Transverse colon (tissue), 4 donors: ENCODE measurements around the gene CCM2. TPM values are rescaled to one million over a fixed set of nuclear protein-coding genes. Genes with fewer than 3 reads are reported as not detected.

Experiments used
- DNase-seq: peaks from one replicate; pipeline ENCODE4 v3.0.0-alpha.2; 2019
- H3K27ac ChIP-seq, 4 donors: fragments of 200-600 bp; sonication (generic); 2 replicates each; pipeline ENCODE4 v1.5.1; 2016 to 2018; ENCODE audit warnings: inconsistent platforms in 4 of 4
- H3K27me3 ChIP-seq: fragments of 200-600 bp; sonication (generic); 2 replicates; pipeline ENCODE4 v1.5.1; 2017; ENCODE audit warnings: inconsistent platforms
- H3K36me3 ChIP-seq, 4 donors: fragments of 200-600 bp; sonication (generic); 2 replicates each; pipeline ENCODE4 v1.5.1; 2017 to 2019; ENCODE audit warnings: inconsistent platforms in 4 of 4
- H3K4me1 ChIP-seq, 4 donors: fragments of 200-600 bp; sonication (generic); 2 replicates each; pipeline ENCODE4 v1.5.1; 2017 to 2020; ENCODE audit warnings: inconsistent platforms in 4 of 4
- H3K4me3 ChIP-seq, 4 donors: fragments of 200-600 bp; sonication (generic); 1 replicate in 1 of 4; 2 replicates in 3 of 4; pipeline versions ENCODE4 v1.5.1 to v1.6.1; 2017 to 2019; ENCODE audit warnings: inconsistent platforms in 4 of 4
- H3K9me3 ChIP-seq, 2 donors: fragments of 200-600 bp; sonication (generic); 2 replicates each; pipeline ENCODE4 v1.5.1; 2017 to 2019; ENCODE audit warnings: inconsistent platforms in 2 of 2
- CTCF ChIP-seq, 5 experiments: fragments of 200-600 bp in 3 of 5; fragments of 450-650 bp in 2 of 5; sonication (generic) in 3 of 5; IDR thresholded peaks; 1 replicate in 2 of 5; 2 replicates in 3 of 5; pipeline ENCODE4 v1.5.1; 2016 to 2017; ENCODE audit warnings: antibody characterized with exemption in 5 of 5, inconsistent platforms in 3 of 5, mild to moderate bottlenecking in 2 of 5, moderate library complexity in 1 of 5
- EP300 ChIP-seq: sonication (generic); formaldehyde crosslinking; IDR thresholded peaks from one replicate; pipeline ENCODE4 v1.6.1; 2017; ENCODE audit warnings: antibody characterized with exemption, low read depth
- POLR2A ChIP-seq: fragments of 450-650 bp; IDR thresholded peaks from one replicate; pipeline ENCODE4 v1.6.1; 2016; ENCODE audit warnings: antibody characterized with exemption, mild to moderate bottlenecking, moderate library complexity
- POLR2AphosphoS5 ChIP-seq, 3 donors: sonication (generic); formaldehyde crosslinking; IDR thresholded peaks; one replicate each; pipeline ENCODE4 v1.6.1; 2016; ENCODE audit warnings: antibody characterized with exemption in 3 of 3
- WGBS, 2 donors: methylation state at CpG; one replicate each; pipeline ENCODE4 v1.1.5; 2018; ENCODE audit warnings: low coverage in 1 of 2; 5-methylcytosine and 5-hydroxymethylcytosine counted together
- in situ Hi-C, 4 donors: fragments of 200-750 bp; cut with MboI; loops; one replicate each; pipeline versions ENCODE4 v1.15.0 to v1.15.1; 2017; ENCODE audit warnings: low sequenced_read_pairs in 3 of 4, low pct_ligation_motif_present in 1 of 4, low pct_unique_long_range_greater_than_20kb in 1 of 4
- intact Hi-C: fragments of 100-400 bp; cut with DNase I; formaldehyde crosslinking; loops from one replicate; pipeline ENCODE4 v1.15.1; 2023; ENCODE audit warnings: low total_unique reads
- total RNA-seq, 4 donors: library from RNA; depleted of rRNA; stranded (reverse); fragments of >200 nt; gene quantifications; one replicate each; pipeline ENCODE4 v1.1.0, GENCODE V29; 2016

Gene CCM2
- total RNA-seq, 4 donors from 2014 or later: 40.4 to 76.4 (median 47.8) TPM

- H3K4me1 ChIP-seq: peaks cover 7 to 21% (median 14%) of the 10 kb centered on the region in 4 donors
- TF ChIP-seq POLR2A (peak; percentile 94), POLR2AphosphoS5 (IDR thresholded peaks at IDR 0.05) (peak; percentile 97 to 99 (median 98)), EP300 (no peak), CTCF (IDR thresholded peaks at IDR 0.05) (no peak)
- H3K36me3 ChIP-seq: peaks cover 0 to 11% (median 0%) of the 10 kb centered on the region in 4 donors
- H3K4me3 ChIP-seq: peak overlapping the region; percentile 35 to 55 (median 50)
- H3K27ac ChIP-seq: peak overlapping the region; percentile 89 to 96 (median 92)
- intact Hi-C loops: no loop called here
- in situ Hi-C loops: no loop called here
- peak; percentile 96 for DNase-seq
- no peaks in the 10 kb centered on the region for H3K27me3 ChIP-seq
- no peaks in the 10 kb centered on the region for H3K9me3 ChIP-seq
- WGBS, 2 donors: 1% methylated on average over 68 of the region's 68 CpGs; no CpG with 5 or more reads in 1 of the 2 donors
Measured at GRCh38 chr7:44986218-44987053, 13.6 kb upstream of the CCM2 start.

DNA sequence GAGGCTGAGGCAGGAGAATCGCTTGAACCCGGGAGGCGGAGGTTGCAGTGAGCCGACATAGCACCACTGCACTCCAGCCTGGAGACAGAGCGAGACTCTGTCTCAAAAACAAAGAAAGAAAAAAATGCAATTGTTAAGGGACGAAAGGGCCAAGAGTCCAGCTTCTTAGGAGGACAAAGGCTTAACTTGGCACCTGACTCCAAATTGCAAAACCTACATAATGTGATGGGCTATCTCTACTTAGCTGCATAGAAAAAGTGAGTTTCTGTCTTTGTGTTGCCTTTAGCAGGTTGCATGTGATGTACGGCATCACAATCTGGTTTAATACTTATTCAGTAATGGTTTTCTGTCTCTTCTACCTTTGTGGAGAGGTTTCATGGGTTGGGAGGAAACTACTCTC lies 12.5 kb upstream of the CCM2 start:
- Histone ChIP-seq H3K9me3 (no peaks in the 10 kb centered on the region), H3K36me3 (peaks cover 0 to 11% (median 0%) of the 10 kb centered on the region in 4 donors), H3K27ac (peak overlapping the region in 3 of 4 donors; percentile 89 to 93 (median 90)), H3K4me3 (peak overlapping the region in 1 of 4 donors; percentile 54), H3K27me3 (no peaks in the 10 kb centered on the region), H3K4me1 (peaks cover 7 to 20% (median 14%) of the 10 kb centered on the region in 4 donors)
- TF ChIP-seq EP300 (no peak), POLR2A (no peak), CTCF (IDR thresholded peaks at IDR 0.05) (no peak), POLR2AphosphoS5 (IDR thresholded peaks at IDR 0.05) (no peak)
- WGBS, 2 donors: 97 to 100% methylated on average over 2 to 7 of the region's 7 CpGs
- intact Hi-C loops: no loop called here
- no peak for DNase-seq
- in situ Hi-C loops: no loop called here

GRCh38 chr7:44987996-44988395 lies 12.0 kb upstream of the CCM2 start:
- in situ Hi-C loops: no loop called here
- Histone ChIP-seq H3K4me3 (no peak overlapping the region), H3K27ac (no peak overlapping the region), H3K27me3 (no peaks in the 10 kb centered on the region), H3K36me3 (peaks cover 0 to 5% (median 0%) of the 10 kb centered on the region in 4 donors), H3K4me1 (peaks cover 7 to 20% (median 14%) of the 10 kb centered on the region in 4 donors), H3K9me3 (no peaks in the 10 kb centered on the region)
- TF ChIP-seq POLR2A (no peak), CTCF (IDR thresholded peaks at IDR 0.05) (no peak), POLR2AphosphoS5 (IDR thresholded peaks at IDR 0.05) (no peak), EP300 (no peak)
- 85 to 89% methylated on average over 6 to 10 of the region's 10 CpGs for WGBS, 2 donors
- no peak for DNase-seq
- intact Hi-C loops: no loop called here

DNA sequence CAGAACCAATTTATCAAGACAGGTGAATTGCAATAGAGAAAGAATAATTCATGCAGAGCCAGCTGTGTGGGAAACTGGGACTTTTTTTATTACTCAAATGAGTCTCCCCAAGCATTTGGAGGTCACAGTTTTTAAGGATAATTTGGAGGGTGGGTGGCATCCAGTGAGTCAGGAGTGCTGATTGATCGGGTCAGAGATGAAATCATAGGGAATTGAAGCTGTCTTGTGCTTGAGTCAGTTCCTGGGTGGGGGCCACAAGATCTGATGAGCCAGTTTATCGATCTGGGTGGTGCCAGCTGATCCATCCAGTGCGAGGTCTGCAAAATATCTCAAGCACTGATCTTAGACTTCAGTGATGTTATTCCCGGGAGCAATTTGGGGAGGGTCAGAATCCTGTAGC lies 11.3 kb upstream of the CCM2 start:
- Histone ChIP-seq H3K27ac (no peak overlapping the region), H3K9me3 (no peaks in the 10 kb centered on the region), H3K4me1 (peaks cover 7 to 20% (median 14%) of the 10 kb centered on the region in 4 donors), H3K27me3 (no peaks in the 10 kb centered on the region), H3K4me3 (no peak overlapping the region), H3K36me3 (no peaks in the 10 kb centered on the region)
- in situ Hi-C loops (no loop called here), intact Hi-C loops (no loop called here)
- WGBS, 2 donors: 93% methylated on average over 4 of the region's 4 CpGs; no CpG with 5 or more reads in 1 of the 2 donors
- TF ChIP-seq POLR2A (no peak), CTCF (IDR thresholded peaks at IDR 0.05) (no peak), POLR2AphosphoS5 (IDR thresholded peaks at IDR 0.05) (no peak), EP300 (no peak)
- DNase-seq: no peak
